GM19372 (cell line): ENCODE results near the gene LBR.

Experiments
- ATAC-seq: cut with Tn5 transposase; IDR thresholded peaks from one replicate; pipeline ENCODE4 v1.9.1; 2021; ENCODE audit warnings: mild to moderate bottlenecking, low read depth, moderate library complexity; ENCODE audit not compliant: unreplicated experiment

The LBR gene

GRCh38 chr1:225464851-225465792 is 37.3 kb upstream of the LBR start:
- no peak for ATAC-seq

DNA sequence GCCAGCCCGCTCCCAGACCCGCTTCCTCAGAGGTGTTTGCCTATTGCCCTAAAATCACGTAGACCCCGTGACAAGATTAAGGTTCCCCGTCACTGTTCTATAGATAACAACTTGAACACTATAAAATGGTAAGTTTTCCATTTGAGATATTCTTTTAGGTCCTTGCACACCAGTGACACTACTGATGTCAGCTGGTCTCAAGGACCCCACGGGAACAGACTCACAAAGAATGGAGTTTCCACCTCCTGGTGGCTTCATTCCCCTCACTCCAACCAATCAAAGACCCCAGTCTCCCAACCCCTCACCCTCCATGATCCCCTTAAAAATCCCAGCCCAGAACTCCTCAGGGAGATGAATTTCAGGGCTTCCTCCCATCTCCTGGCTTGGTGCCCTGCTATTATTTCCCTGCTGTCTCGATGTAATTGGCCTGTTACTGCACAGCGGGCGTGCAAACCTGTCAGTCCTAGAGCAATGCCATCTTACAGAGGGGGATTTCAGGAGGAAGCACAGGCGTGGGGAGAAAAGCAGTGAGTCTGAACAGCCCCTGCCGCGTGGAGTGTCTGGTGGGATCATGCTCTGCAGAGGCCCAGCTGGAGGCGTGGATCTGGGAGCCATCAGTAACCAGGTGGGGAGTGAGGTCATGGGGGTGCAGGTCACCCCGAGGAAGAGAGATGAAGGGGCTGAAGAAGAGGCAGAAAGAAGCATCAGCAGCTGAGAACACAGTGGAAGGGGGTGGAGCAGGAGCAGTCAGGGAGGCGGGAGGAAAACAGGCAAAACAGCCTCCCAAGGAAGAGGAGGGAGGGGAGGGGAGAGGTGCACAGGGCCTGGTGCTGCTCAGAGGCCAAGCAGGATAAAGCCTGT is 35.1 kb upstream of the LBR start:
- ATAC-seq = no peak

DNA sequence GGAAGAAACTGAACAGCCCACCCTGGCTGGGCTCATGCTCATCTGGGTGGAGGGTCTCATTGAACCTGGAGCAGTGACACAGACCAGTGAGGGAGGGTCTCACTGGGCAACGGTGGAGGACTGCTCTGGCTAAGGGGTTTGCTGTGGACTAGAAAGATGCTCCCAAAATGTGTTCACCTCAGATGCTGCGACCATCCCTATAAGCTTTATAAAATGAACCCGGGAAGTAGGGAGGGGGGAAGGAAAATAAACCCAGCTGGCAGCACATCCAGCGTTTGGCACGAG is 34.5 kb upstream of the LBR start:
- no peak for ATAC-seq

GRCh38 chr1:225461533-225462428 is 33.9 kb upstream of the LBR start:
- no peak for ATAC-seq

GRCh38 chr1:225460737-225461532 is 33.1 kb upstream of the LBR start:
- ATAC-seq = no peak

GRCh38 chr1:225460021-225460736 is 32.3 kb upstream of the LBR start:
- ATAC-seq = no peak

- ATAC-seq = no peak
Measured at GRCh38 chr1:225458222-225458631, 30.4 kb upstream of the LBR start.

GRCh38 chr1:225454733-225455132 is 26.9 kb upstream of the LBR start:
- no peak for ATAC-seq

- ATAC-seq = no peak
Measured at GRCh38 chr1:225453797-225454648, 26.2 kb upstream of the LBR start.

DNA sequence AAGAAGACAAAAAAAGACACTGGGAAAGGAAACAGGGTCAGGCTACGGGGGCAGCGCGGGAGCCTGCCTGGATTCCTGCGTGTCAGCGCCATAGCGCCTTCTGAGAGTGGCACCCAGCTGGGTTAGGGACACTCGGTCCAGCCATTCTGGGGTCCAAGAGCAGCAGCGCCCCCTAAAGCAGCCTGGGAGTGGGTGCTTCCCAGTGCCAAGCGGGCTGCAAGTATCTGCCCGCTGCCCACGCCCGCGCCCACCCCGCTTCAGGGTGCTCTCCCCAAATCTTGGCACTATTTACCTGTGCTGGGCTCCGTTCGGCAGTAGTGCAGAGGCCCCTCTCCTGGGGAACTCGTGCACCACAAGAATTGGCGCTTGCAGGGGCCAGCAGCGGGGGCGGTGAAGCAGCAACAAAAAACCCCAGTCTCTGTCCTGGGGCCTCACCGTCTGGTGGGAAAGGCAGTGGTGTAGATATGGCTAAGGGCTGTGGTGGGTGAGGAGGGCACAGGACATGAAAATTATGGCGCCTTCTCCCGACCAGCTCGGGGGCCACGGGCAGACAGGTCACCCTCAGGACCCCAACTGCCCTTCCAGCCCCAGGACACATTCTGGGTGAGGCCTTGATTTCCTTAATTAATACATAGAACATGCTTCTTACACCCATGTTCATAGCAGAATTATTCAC is 24.1 kb upstream of the LBR start:
- no peak for ATAC-seq

DNA sequence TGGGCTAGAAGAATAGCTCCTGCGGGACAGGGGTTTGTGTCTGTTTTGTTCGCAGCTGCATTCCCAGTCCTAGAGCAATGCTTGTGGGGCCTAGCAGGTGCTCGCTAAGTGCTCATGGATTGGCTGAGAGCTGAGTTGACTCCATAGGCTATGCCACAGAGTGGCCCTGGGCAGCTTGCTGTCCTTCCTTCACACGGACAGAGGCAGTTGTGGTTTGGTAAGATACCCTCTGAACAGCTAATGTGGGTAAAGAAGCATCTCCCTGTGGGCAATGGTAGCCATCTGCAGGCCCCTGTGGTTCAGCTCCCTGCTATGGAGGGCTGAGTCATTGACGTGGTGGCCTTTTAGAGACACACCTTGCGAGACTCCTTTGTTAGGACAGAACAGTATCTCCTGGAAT is 23.5 kb upstream of the LBR start:
- no peak for ATAC-seq

DNA sequence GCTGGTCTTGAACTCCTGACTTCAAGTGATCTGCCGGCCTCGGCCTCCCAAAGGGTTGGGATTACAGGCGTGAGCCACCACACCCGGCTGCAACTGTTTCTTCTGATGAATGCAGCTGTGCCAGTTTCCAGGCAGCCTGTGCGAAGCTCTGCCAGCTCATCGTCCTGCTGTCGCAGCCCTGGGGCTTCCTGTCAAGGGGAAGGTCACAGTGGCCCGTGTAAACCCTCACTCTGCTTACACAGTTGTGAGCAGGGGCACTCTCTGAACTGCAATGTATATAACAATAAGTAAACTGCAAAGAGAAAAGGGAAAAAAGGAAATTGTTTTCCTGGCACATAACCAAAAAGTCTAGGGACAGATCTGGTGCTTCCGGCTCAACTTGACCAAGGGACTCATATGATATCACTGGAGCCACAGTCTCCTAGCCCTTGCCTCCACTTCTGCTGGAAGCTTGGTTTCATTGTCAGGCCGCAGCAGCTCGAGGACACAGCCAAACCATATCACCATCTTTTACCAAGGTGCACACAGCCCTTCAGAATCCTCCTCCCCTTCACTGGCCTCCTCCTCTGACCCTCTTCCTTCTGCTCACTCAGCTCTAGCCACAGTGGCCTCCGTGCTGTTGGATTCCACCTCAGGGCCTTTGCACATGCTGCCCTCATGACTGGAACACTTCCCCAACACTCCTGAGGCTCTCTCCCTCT is 22.8 kb upstream of the LBR start:
- no peak for ATAC-seq

- no peak for ATAC-seq
Measured at GRCh38 chr1:225449774-225450173, 21.9 kb upstream of the LBR start.

GRCh38 chr1:225449261-225449660 is 21.4 kb upstream of the LBR start:
- ATAC-seq = no peak

DNA sequence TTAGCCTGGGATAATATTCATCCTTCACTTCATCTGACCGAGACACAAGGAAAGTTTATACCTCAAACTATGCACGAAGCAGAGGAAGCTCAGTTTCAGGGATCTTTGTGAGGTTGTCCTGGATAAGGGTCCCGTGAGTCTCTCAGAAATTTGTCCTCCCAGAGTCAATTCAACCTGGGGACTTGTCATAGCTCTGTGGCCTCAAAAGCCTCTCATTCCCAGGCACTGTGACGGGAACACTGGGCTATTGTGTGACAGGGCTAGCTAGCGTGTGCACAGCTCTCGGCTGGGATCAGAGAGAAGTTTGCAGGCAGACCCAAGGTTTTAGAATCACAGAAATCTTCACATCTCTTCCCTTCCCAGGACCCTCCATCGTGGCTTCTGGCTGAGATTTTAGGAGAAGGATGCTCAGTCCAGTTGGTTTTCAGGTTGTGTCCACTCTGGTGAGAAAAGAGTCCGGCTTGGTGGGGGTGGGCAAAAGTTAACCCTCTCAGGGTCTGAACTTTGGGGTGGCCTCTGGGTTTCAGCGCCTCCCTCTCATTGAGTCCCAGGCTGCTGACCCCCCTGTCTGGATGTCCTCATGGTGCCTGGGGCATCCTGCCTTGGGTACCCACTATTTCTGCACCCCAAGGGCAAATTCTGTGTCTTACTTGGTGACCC is 20.4 kb upstream of the LBR start:
- no peak for ATAC-seq

DNA sequence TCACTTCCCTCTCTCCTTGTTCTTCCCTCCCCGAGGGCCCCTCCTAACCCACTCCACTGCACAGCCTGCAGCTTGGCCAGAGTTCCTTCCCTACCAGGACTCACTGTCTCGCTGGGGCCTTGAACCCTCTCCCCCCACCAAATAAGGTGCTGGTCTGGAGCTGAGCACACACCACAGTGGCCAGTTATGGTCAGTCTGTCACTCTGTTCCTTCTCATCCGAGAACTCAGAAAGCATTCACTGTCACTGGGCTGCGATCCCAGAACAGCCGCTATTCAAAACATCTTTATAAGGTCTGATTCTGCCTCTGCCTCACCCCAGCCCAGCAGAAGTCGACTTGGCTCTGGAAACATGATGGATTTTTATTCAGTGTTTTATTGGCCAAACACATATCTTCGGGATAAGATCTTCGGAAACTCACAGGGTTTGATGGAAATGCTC is 19.8 kb upstream of the LBR start:
- no peak for ATAC-seq
